AG10803 (cell line): Measurements from ENCODE around the gene SNX5.

Source experiments
- DNase-seq: peaks from one replicate; pipeline ENCODE4 v3.0.0; 2010; ENCODE audit warnings: low read depth
- H3K4me3 ChIP-seq: 2 replicates; pipeline ENCODE4 v1.5.1; 2011; ENCODE audit warnings: mild to moderate bottlenecking, low read length, control low read depth
- CTCF ChIP-seq: conservative IDR thresholded peaks from 2 replicates; pipeline ENCODE4 v1.5.1; 2011; ENCODE audit warnings: mild to moderate bottlenecking, low read length, control low read depth, inconsistent platforms

SNX5 gene

GRCh38 chr20:17893445-17893844, 75.1 kb downstream of the SNX5 start:
- TF ChIP-seq CTCF, result no peak
- H3K4me3 ChIP-seq, result no peak overlapping the region
- DNase-seq, result no peak

- no peak for DNase-seq
- no peak overlapping the region for H3K4me3 ChIP-seq
- TF ChIP-seq CTCF, result no peak
Measured at GRCh38 chr20:17892189-17892938, 76.2 kb downstream of the SNX5 start.
